ENCODE data around the gene CLCNKA.

- no peak for TF ChIP-seq ZBTB7A (IDR thresholded peaks at IDR 0.05; ENCODE audit: low read depth)
- no peak for TF ChIP-seq YY1 (IDR thresholded peaks at IDR 0.05; ENCODE audit: low read depth)
- TF ChIP-seq, protein P1, sequence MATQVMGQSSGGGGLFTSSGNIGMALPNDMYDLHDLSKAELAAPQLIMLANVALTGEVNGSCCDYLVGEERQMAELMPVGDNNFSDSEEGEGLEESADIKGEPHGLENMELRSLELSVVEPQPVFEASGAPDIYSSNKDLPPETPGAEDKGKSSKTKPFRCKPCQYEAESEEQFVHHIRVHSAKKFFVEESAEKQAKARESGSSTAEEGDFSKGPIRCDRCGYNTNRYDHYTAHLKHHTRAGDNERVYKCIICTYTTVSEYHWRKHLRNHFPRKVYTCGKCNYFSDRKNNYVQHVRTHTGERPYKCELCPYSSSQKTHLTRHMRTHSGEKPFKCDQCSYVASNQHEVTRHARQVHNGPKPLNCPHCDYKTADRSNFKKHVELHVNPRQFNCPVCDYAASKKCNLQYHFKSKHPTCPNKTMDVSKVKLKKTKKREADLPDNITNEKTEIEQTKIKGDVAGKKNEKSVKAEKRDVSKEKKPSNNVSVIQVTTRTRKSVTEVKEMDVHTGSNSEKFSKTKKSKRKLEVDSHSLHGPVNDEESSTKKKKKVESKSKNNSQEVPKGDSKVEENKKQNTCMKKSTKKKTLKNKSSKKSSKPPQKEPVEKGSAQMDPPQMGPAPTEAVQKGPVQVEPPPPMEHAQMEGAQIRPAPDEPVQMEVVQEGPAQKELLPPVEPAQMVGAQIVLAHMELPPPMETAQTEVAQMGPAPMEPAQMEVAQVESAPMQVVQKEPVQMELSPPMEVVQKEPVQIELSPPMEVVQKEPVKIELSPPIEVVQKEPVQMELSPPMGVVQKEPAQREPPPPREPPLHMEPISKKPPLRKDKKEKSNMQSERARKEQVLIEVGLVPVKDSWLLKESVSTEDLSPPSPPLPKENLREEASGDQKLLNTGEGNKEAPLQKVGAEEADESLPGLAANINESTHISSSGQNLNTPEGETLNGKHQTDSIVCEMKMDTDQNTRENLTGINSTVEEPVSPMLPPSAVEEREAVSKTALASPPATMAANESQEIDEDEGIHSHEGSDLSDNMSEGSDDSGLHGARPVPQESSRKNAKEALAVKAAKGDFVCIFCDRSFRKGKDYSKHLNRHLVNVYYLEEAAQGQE (IDR thresholded peaks at IDR 0.05; ENCODE audit: low read depth) = no peak
- no peak for TF ChIP-seq CREB1 (IDR thresholded peaks at IDR 0.05; ENCODE audit: low read depth)
- no peak for TF ChIP-seq RAD21 (IDR thresholded peaks at IDR 0.05; ENCODE audit: low read depth)
- no peak for TF ChIP-seq TEAD4 (IDR thresholded peaks at IDR 0.05)
- TF ChIP-seq NFIC (IDR thresholded peaks at IDR 0.05) = no peak
- no peak for TF ChIP-seq CEBPB (IDR thresholded peaks at IDR 0.05)
- TF ChIP-seq EGR1 (IDR thresholded peaks at IDR 0.05) = no peak
Measured at GRCh38 chr1:16067933-16068332, 46.1 kb downstream of the CLCNKA start.
